ENCODE data around the gene SLC1A3. TPM values are rescaled to one million over a fixed set of nuclear protein-coding genes. Genes with fewer than 3 reads are reported as not detected.

Gene SLC1A3
- total RNA-seq, 1 experiment from 2014 or later: 18.6 TPM

- Histone ChIP-seq H3K27ac (ENCODE audit: insufficient read length, low read depth, low read length) (no peak overlapping the region), H4K91ac (ENCODE audit: insufficient read length, low read depth, low read length) (no peak overlapping the region), H3K4me2 (ENCODE audit: insufficient read depth, insufficient read length, low read length) (no peak overlapping the region), H2BK20ac (ENCODE audit: low read depth, low read length, poor library complexity, severe bottlenecking) (no peak overlapping the region), H3K14ac (ENCODE audit: insufficient read depth, low read length) (no peak overlapping the region), H3K27me3 (ENCODE audit: insufficient read depth, low read length) (no peaks in the 10 kb centered on the region), H4K5ac (ENCODE audit: insufficient read length, low read depth, low read length) (no peak overlapping the region), H2BK120ac (ENCODE audit: low read depth, low read length, poor library complexity, severe bottlenecking) (no peak overlapping the region), H3K56ac (ENCODE audit: insufficient read length, low read depth, low read length) (no peak overlapping the region), H3K23me2 (ENCODE audit: insufficient read length, low read depth, low read length, poor library complexity, severe bottlenecking) (no peaks in the 10 kb centered on the region), H3T11ph (ENCODE audit: low read length) (no peak overlapping the region), H2BK5ac (ENCODE audit: insufficient read length, low read length) (no peak overlapping the region), H3K79me2 (ENCODE audit: insufficient read depth, low read length) (0 out of 2 replicates have a peak, but pooled peaks cover 1% of the 10 kb centered on the region), H3K18ac (ENCODE audit: insufficient read length, low read depth, low read length) (no peak overlapping the region), H3K9me3 (ENCODE audit: control insufficient read depth, low read depth, low read length) (no peaks in the 10 kb centered on the region), H4K8ac (replicated peaks; ENCODE audit: insufficient read length, low read depth, low read length) (no peak overlapping the region), H2BK15ac (ENCODE audit: low read depth, low read length) (no peak overlapping the region), H3K9ac (ENCODE audit: extremely low read depth, insufficient read length, low read length) (no peak overlapping the region), H2AK5ac (ENCODE audit: insufficient read length, low read length) (no peak overlapping the region), H3K79me1 (ENCODE audit: insufficient read depth, low read depth, low read length, poor library complexity, severe bottlenecking) (no peaks in the 10 kb centered on the region), H3K4me1 (ENCODE audit: insufficient read depth, low read length) (peaks cover 15% of the 10 kb centered on the region; the same call in 1 of the 2 replicates), H3K4ac (ENCODE audit: low read depth, low read length) (no peak overlapping the region), H4K20me1 (ENCODE audit: control insufficient read depth, insufficient read depth, insufficient read length) (no peaks in the 10 kb centered on the region), H3K23ac (ENCODE audit: insufficient read length, low read depth, low read length) (no peak overlapping the region), H2BK12ac (ENCODE audit: insufficient read length, low read depth, low read length) (no peak overlapping the region), H2AFZ (ENCODE audit: low read length) (no peak overlapping the region)
- TF ChIP-seq CTCF (conservative IDR thresholded peaks at IDR 0.05): no peak
- Mint-ChIP-seq H3K4me3 (peak overlapping the region in 1 of 2 experiments; percentile 24; a peak in 2 of 5 replicates), H3K36me3 (ENCODE audit: insufficient read depth in 1 of 3, low read depth in 3 of 3) (peaks cover 0 to 3% (median 0%) of the 10 kb centered on the region in 3 experiments; a peak in 1 of 7 replicates), H3K27me3 (ENCODE audit: low read depth) (no peaks in the 10 kb centered on the region; the same call in 1 of the 2 replicates), H3K4me1 (peaks cover 15 to 19% of the 10 kb centered on the region in 2 experiments), H3K9me3 (no peaks in the 10 kb centered on the region), H3K27ac (peak overlapping the region; percentile 13 to 78 (median 58); a peak in 6 of 7 replicates)
- peak; percentile 32 for DNase-seq
- no CpG with 5 or more reads among the region's 3 CpGs for WGBS (ENCODE audit: extremely low coverage, insufficient read length, low lambda C conversion rate)
Measured at GRCh38 chr5:36654564-36654963, 48.2 kb downstream of the SLC1A3 start.

Measured in H9 (cell line).